Activated CD8-positive, alpha-beta T cell treated with anti-CD3 and anti-CD28 coated beads, Interleukin-2, amount 10 ng/mL, durations not matched to agents 7 days and 5 days (primary cell): ENCODE measurements around the gene ZBTB22. TPM values are rescaled to one million over a fixed set of nuclear protein-coding genes. Genes with fewer than 3 reads are reported as not detected.
A peak's percentile ranks its signal among the peaks of the same experiment; 100 is the strongest.
"Not testable (repeated sequence)": the region's sequence is repeated elsewhere in the genome, so short reads cannot be mapped to it uniquely, and the experiment has no call there.

Experiments used
- ATAC-seq: fragments of 150-1000 bp; cut with Tn5 transposase; one replicate; pipeline ENCODE4 v1.10.0; 2021; ENCODE audit warnings: moderate library complexity
- CTCF ChIA-PET: fragments of 350-600 bp; sonication (Branson Sonifier 250); formaldehyde crosslinking; loops from one replicate; lab custom pipeline; 2021; ENCODE audit warnings: antibody characterized with exemption; lab: Charles Lee
- POLR2A ChIA-PET: fragments of 350-600 bp; sonication (Branson Sonifier 250); formaldehyde crosslinking; loops from one replicate; lab custom pipeline; 2021; ENCODE audit warnings: antibody characterized with exemption; lab: Charles Lee
- DNase-seq: peaks from one replicate; pipeline ENCODE4 v3.0.0-alpha.2; 2020
- H3K27ac Mint-ChIP-seq: one replicate; pipeline ENCODE4 v1.8.0; 2021; ENCODE audit warnings: mild to moderate bottlenecking, mixed read lengths
- H3K27me3 Mint-ChIP-seq: one replicate; pipeline ENCODE4 v1.8.0; 2021; ENCODE audit warnings: low read depth, mixed read lengths
- H3K36me3 Mint-ChIP-seq: one replicate; pipeline ENCODE4 v1.8.0; 2021; ENCODE audit warnings: low read depth, mixed read lengths
- H3K4me1 Mint-ChIP-seq: one replicate; pipeline ENCODE4 v1.8.0; 2021; ENCODE audit warnings: low read depth, mixed read lengths
- H3K4me3 Mint-ChIP-seq: one replicate; pipeline ENCODE4 v1.8.0; 2021; ENCODE audit warnings: mild to moderate bottlenecking, mixed read lengths
- H3K9me3 Mint-ChIP-seq: one replicate; pipeline ENCODE4 v1.8.0; 2022; ENCODE audit warnings: mixed read lengths; ENCODE audit not compliant: insufficient read depth
- total RNA-seq, 2 experiments: library from RNA; stranded (reverse); gene quantifications; one replicate each; pipeline ENCODE4 v1.2.3, GENCODE V29; 2021

ZBTB22 gene
- total RNA-seq, 2 experiments from 2014 or later, result 10.7 to 11.1 TPM

- Mint-ChIP-seq H3K4me1 (peaks cover 62% of the 10 kb centered on the region), H3K27me3 (no peaks in the 10 kb centered on the region), H3K36me3 (peaks cover 80% of the 10 kb centered on the region), H3K4me3 (peak overlapping the region; percentile 90), H3K27ac (peak overlapping the region; percentile 97), H3K9me3 (no peaks in the 10 kb centered on the region)
- DNase-seq (peak; percentile 62), ATAC-seq (peak; percentile 22)
- CTCF ChIA-PET, result interaction anchor here (0.8 to 3.2 kb wide), 13 partner anchors 11 to 148 kb away, joined by 3 to 51 read pairs (median 4); partner anchors contain the start of genes PFDN6, RGL2 and WDR46
- POLR2A ChIA-PET, result interaction anchor here (0.6 to 4.4 kb wide), 20 partner anchors 8 to 1479 kb away, joined by 3 to 54 read pairs (median 5); partner anchors contain the start of genes CUTA, PFDN6, RGL2 and TAPBP
Observed at GRCh38 chr6:33277663-33278391, 39.7 kb downstream of the ZBTB22 start.

GRCh38 chr6:33276864-33277662 is 40.5 kb downstream of the ZBTB22 start, which contains the start of gene B3GALT4:
Gene B3GALT4 (plus strand): TSS chr6:33277123. CDS start chr6:33277420, 297 bp downstream.
- Mint-ChIP-seq H3K27ac (peak within 1 kb of the TSS; percentile 97), H3K36me3 (peaks cover 80% of the 10 kb centered on the region), H3K4me3 (peak within 1 kb of the TSS; percentile 99), H3K27me3 (no peaks in the 10 kb centered on the region), H3K9me3 (no peaks in the 10 kb centered on the region), H3K4me1 (peaks cover 64% of the 10 kb centered on the region)
- CTCF ChIA-PET, result interaction anchor here (0.8 to 3.2 kb wide), 12 partner anchors 12 to 151 kb away, joined by 3 to 51 read pairs (median 4); partner anchors contain the start of genes PFDN6, RGL2 and WDR46
- POLR2A ChIA-PET, result interaction anchor here (0.6 to 4.4 kb wide), 21 partner anchors 9 to 306 kb away, joined by 3 to 54 read pairs (median 5); partner anchors contain the start of genes CUTA, PFDN6, RGL2 and TAPBP
- ATAC-seq, result peak; percentile 74
- DNase-seq, result peak; percentile 81

- H3K27ac Mint-ChIP-seq, result peak overlapping the region; percentile 89
- H3K36me3 Mint-ChIP-seq, result peaks cover 81% of the 10 kb centered on the region
- ChIA-PET CTCF (interaction anchor here (0.9 to 3.2 kb wide), 6 partner anchors 12 to 150 kb away, joined by 3 to 51 read pairs (median 10); partner anchors contain the start of genes PFDN6, RGL2 and WDR46), POLR2A (interaction anchor here (1.0 to 4.4 kb wide), 14 partner anchors 10 to 304 kb away, joined by 4 to 54 read pairs (median 6); partner anchors contain the start of genes CUTA, PFDN6, RGL2 and TAPBP)
- no peak for ATAC-seq
- H3K4me1 Mint-ChIP-seq, result peaks cover 64% of the 10 kb centered on the region
- H3K27me3 Mint-ChIP-seq, result no peaks in the 10 kb centered on the region
- H3K9me3 Mint-ChIP-seq, result no peaks in the 10 kb centered on the region
- H3K4me3 Mint-ChIP-seq, result peak overlapping the region; percentile 99
- DNase-seq, result no peak
Observed at GRCh38 chr6:33276581-33276863, 41.0 kb downstream of the ZBTB22 start.

GRCh38 chr6:33275795-33276580 is 41.6 kb downstream of the ZBTB22 start:
- CTCF ChIA-PET, result interaction anchor here (0.8 to 3.2 kb wide), 5 partner anchors 13 to 156 kb away, joined by 3 to 51 read pairs (median 6); partner anchors contain the start of genes PFDN6, RGL2 and WDR46
- Mint-ChIP-seq H3K36me3 (peaks cover 77% of the 10 kb centered on the region), H3K27ac (peak overlapping the region; percentile 89), H3K4me1 (peaks cover 65% of the 10 kb centered on the region), H3K4me3 (peak overlapping the region; percentile 99)
- POLR2A ChIA-PET, result interaction anchor here (1.3 to 4.4 kb wide), 7 partner anchors 13 to 142 kb away, joined by 3 to 54 read pairs (median 15); partner anchors contain the start of genes CUTA, PFDN6, RGL2 and TAPBP
- not testable (repeated sequence) for H3K9me3 Mint-ChIP-seq, H3K27me3 Mint-ChIP-seq, DNase-seq, ATAC-seq

GRCh38 chr6:33273924-33274902 is 43.3 kb downstream of the ZBTB22 start:
- H3K4me3 Mint-ChIP-seq, result peak overlapping the region; percentile 99
- H3K27me3 Mint-ChIP-seq, result no peaks in the 10 kb centered on the region
- peaks cover 67% of the 10 kb centered on the region for H3K4me1 Mint-ChIP-seq
- CTCF ChIA-PET, result no interaction called here
- DNase-seq (no peak), ATAC-seq (no peak)
- peak overlapping the region; percentile 100 for H3K27ac Mint-ChIP-seq
- POLR2A ChIA-PET, result interaction anchor here (0.7 to 1.2 kb wide), 3 partner anchors 15 to 130 kb away, joined by 3 to 4 read pairs (median 4); partner anchors contain the start of genes RGL2 and WDR46
- no peaks in the 10 kb centered on the region for H3K9me3 Mint-ChIP-seq
- H3K36me3 Mint-ChIP-seq, result peaks cover 66% of the 10 kb centered on the region

GRCh38 chr6:33273129-33273923 is 44.2 kb downstream of the ZBTB22 start:
- Mint-ChIP-seq H3K36me3 (peaks cover 63% of the 10 kb centered on the region), H3K27me3 (no peaks in the 10 kb centered on the region), H3K4me3 (peak overlapping the region; percentile 99), H3K9me3 (no peaks in the 10 kb centered on the region), H3K27ac (peak overlapping the region; percentile 100), H3K4me1 (peaks cover 58% of the 10 kb centered on the region)
- DNase-seq (no peak), ATAC-seq (no peak)
- POLR2A ChIA-PET, result interaction anchor here (0.7 to 3.0 kb wide), 3 partner anchors 16 to 130 kb away, joined by 3 to 36 read pairs (median 4); partner anchors contain the start of genes PFDN6, RGL2 and WDR46
- CTCF ChIA-PET, result interaction anchor here (2.2 kb wide), 1 partner anchor 26 kb away, joined by 8 read pairs; the partner anchor contains the start of gene RGL2

- Mint-ChIP-seq H3K27ac (peak overlapping the region; percentile 100), H3K36me3 (peaks cover 66% of the 10 kb centered on the region), H3K9me3 (no peaks in the 10 kb centered on the region), H3K4me1 (peaks cover 54% of the 10 kb centered on the region), H3K4me3 (peak overlapping the region; percentile 99), H3K27me3 (no peaks in the 10 kb centered on the region)
- ChIA-PET POLR2A (interaction anchor here (0.7 to 3.5 kb wide), 26 partner anchors 10 to 427 kb away, joined by 3 to 36 read pairs (median 5); partner anchors contain the start of genes CUTA, HSD17B8, ITPR3 and PFDN6), CTCF (interaction anchor here (0.9 to 2.2 kb wide), 10 partner anchors 17 to 288 kb away, joined by 3 to 8 read pairs (median 4); partner anchors contain the start of genes PFDN6, RGL2 and WDR46)
- peak; percentile 19 for ATAC-seq
- no peak for DNase-seq
Observed at GRCh38 chr6:33272275-33273128, 45.0 kb downstream of the ZBTB22 start.

GRCh38 chr6:33271468-33272274 is 45.9 kb downstream of the ZBTB22 start, which contains the start of the genes RPS18 and VPS52:
Gene RPS18 (plus strand): TSS chr6:33272075. CDS start chr6:33272120, 45 bp downstream.
Gene VPS52 (minus strand): TSS chr6:33271876. CDS start chr6:33271675, 201 bp downstream.
- Mint-ChIP-seq H3K9me3 (no peaks in the 10 kb centered on the region), H3K4me1 (peaks cover 52% of the 10 kb centered on the region), H3K27ac (peak within 1 kb of the TSS; percentile 100), H3K36me3 (peaks cover 68% of the 10 kb centered on the region), H3K4me3 (peak within 1 kb of the TSS; percentile 99), H3K27me3 (no peaks in the 10 kb centered on the region)
- ChIA-PET CTCF (interaction anchor here (0.7 to 2.2 kb wide), 19 partner anchors 10 to 316 kb away, joined by 3 to 8 read pairs (median 3); partner anchors contain the start of genes PFDN6, RGL2 and WDR46), POLR2A (interaction anchor here (0.7 to 3.5 kb wide), 31 partner anchors 8 to 611 kb away, joined by 3 to 36 read pairs (median 5); partner anchors contain the start of genes CUTA, HLA-DMA, HSD17B8 and ITPR3)
- DNase-seq (peak; percentile 96), ATAC-seq (peak; percentile 84)
